ENCODE measurements around the gene CDH23. TPM values are rescaled to one million over a fixed set of nuclear protein-coding genes. Genes with fewer than 3 reads are reported as not detected.

Gene CDH23
- total RNA-seq, 1 donor from 2014 or later, result 9.4 TPM

GRCh38 chr10:71496927-71497762 is 100.4 kb downstream of the CDH23 start:
- H3K27ac Mint-ChIP-seq, result no peak overlapping the region
- TF ChIP-seq, protein P1, sequence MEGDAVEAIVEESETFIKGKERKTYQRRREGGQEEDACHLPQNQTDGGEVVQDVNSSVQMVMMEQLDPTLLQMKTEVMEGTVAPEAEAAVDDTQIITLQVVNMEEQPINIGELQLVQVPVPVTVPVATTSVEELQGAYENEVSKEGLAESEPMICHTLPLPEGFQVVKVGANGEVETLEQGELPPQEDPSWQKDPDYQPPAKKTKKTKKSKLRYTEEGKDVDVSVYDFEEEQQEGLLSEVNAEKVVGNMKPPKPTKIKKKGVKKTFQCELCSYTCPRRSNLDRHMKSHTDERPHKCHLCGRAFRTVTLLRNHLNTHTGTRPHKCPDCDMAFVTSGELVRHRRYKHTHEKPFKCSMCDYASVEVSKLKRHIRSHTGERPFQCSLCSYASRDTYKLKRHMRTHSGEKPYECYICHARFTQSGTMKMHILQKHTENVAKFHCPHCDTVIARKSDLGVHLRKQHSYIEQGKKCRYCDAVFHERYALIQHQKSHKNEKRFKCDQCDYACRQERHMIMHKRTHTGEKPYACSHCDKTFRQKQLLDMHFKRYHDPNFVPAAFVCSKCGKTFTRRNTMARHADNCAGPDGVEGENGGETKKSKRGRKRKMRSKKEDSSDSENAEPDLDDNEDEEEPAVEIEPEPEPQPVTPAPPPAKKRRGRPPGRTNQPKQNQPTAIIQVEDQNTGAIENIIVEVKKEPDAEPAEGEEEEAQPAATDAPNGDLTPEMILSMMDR (conservative IDR thresholded peaks at IDR 0.05), result no peak
- DNase-seq (ENCODE audit: extremely low spot score, unreplicated experiment), result no peak
- peaks cover 5% of the 10 kb centered on the region for H3K27me3 Mint-ChIP-seq
- H3K4me1 Mint-ChIP-seq (ENCODE audit: unreplicated experiment), result peaks cover 33% of the 10 kb centered on the region
- no peaks in the 10 kb centered on the region for H3K36me3 Mint-ChIP-seq
- H3K9me3 Mint-ChIP-seq, result no peaks in the 10 kb centered on the region
- no peak overlapping the region for H3K4me3 Mint-ChIP-seq

- no peaks in the 10 kb centered on the region for H3K9me3 Mint-ChIP-seq
- TF ChIP-seq, protein P1 (conservative IDR thresholded peaks at IDR 0.05), result no peak
- H3K27ac Mint-ChIP-seq, result no peak overlapping the region
- H3K27me3 Mint-ChIP-seq, result peaks cover 5% of the 10 kb centered on the region
- no peaks in the 10 kb centered on the region for H3K36me3 Mint-ChIP-seq
- no peak overlapping the region for H3K4me3 Mint-ChIP-seq
- H3K4me1 Mint-ChIP-seq (ENCODE audit: unreplicated experiment), result peaks cover 37% of the 10 kb centered on the region
- DNase-seq (ENCODE audit: extremely low spot score, unreplicated experiment), result no peak
Measured at GRCh38 chr10:71497763-71498326, 101.1 kb downstream of the CDH23 start.

- H3K9me3 Mint-ChIP-seq, result no peaks in the 10 kb centered on the region
- no peak overlapping the region for H3K27ac Mint-ChIP-seq
- H3K36me3 Mint-ChIP-seq, result no peaks in the 10 kb centered on the region
- peaks cover 32% of the 10 kb centered on the region for H3K4me1 Mint-ChIP-seq (ENCODE audit: unreplicated experiment)
- TF ChIP-seq, protein P1 (conservative IDR thresholded peaks at IDR 0.05), result no peak
- H3K4me3 Mint-ChIP-seq, result no peak overlapping the region
- H3K27me3 Mint-ChIP-seq, result peaks cover 5% of the 10 kb centered on the region
- DNase-seq (ENCODE audit: extremely low spot score, unreplicated experiment), result no peak
Measured at GRCh38 chr10:71501402-71501801, 104.7 kb downstream of the CDH23 start.

GRCh38 chr10:71502190-71502589 is 105.5 kb downstream of the CDH23 start:
- H3K36me3 Mint-ChIP-seq, result no peaks in the 10 kb centered on the region
- no peak for DNase-seq (ENCODE audit: extremely low spot score, unreplicated experiment)
- no peak overlapping the region for H3K4me3 Mint-ChIP-seq
- TF ChIP-seq, protein P1 (conservative IDR thresholded peaks at IDR 0.05), result no peak
- peaks cover 27% of the 10 kb centered on the region for H3K4me1 Mint-ChIP-seq (ENCODE audit: unreplicated experiment)
- peaks cover 5% of the 10 kb centered on the region for H3K27me3 Mint-ChIP-seq
- no peaks in the 10 kb centered on the region for H3K9me3 Mint-ChIP-seq
- H3K27ac Mint-ChIP-seq, result no peak overlapping the region

GRCh38 chr10:71502851-71503250 is 106.1 kb downstream of the CDH23 start:
- Mint-ChIP-seq H3K9me3 (no peaks in the 10 kb centered on the region), H3K4me3 (no peak overlapping the region), H3K4me1 (ENCODE audit: unreplicated experiment) (peaks cover 21% of the 10 kb centered on the region), H3K27ac (no peak overlapping the region), H3K36me3 (no peaks in the 10 kb centered on the region), H3K27me3 (peaks cover 3% of the 10 kb centered on the region)
- no peak for DNase-seq (ENCODE audit: extremely low spot score, unreplicated experiment)
- TF ChIP-seq, protein P1 (conservative IDR thresholded peaks at IDR 0.05), result no peak
